Mesenchymal stem cell (in vitro differentiated cells and primary cell): ENCODE results near the gene RTEL1.

Source experiments
- DNase-seq: peaks from one replicate; pipeline ENCODE4 v3.0.0-alpha.2; 2013
- H2AFZ ChIP-seq: one replicate; pipeline ENCODE4 v1.6.1; 2013; ENCODE audit warnings: low read depth, mild to moderate bottlenecking, control low read depth, inconsistent platforms, low read length, moderate library complexity
- H2AK5ac ChIP-seq: 2 replicates; pipeline ENCODE4 v1.6.1; 2013; ENCODE audit warnings: low read length, moderate library complexity, mild to moderate bottlenecking, inconsistent platforms; ENCODE audit not compliant: severe bottlenecking
- H2BK120ac ChIP-seq: one replicate; pipeline ENCODE4 v1.6.1; 2013; ENCODE audit warnings: low read depth, mild to moderate bottlenecking, inconsistent platforms, low read length, moderate library complexity
- H2BK12ac ChIP-seq, 2 experiments: one replicate each; pipeline ENCODE4 v1.6.1; 2013; ENCODE audit warnings: inconsistent platforms in 2 of 2, low read length in 2 of 2, mild to moderate bottlenecking in 2 of 2, moderate library complexity in 2 of 2, control low read depth in 1 of 2
- H2BK15ac ChIP-seq: one replicate; pipeline ENCODE4 v1.6.1; 2013; ENCODE audit warnings: mild to moderate bottlenecking, low read depth, inconsistent platforms; ENCODE audit not compliant: poor library complexity, severe bottlenecking
- H2BK5ac ChIP-seq: 2 replicates; pipeline ENCODE4 v1.6.1; 2013; ENCODE audit warnings: low read depth, mild to moderate bottlenecking, low read length, control low read depth, inconsistent platforms; ENCODE audit not compliant: poor library complexity, severe bottlenecking
- H3K14ac ChIP-seq, 2 experiments: one replicate each; pipeline ENCODE4 v1.6.1; 2013; ENCODE audit warnings: inconsistent platforms in 2 of 2, low read length in 2 of 2, control low read depth in 1 of 2, mild to moderate bottlenecking in 1 of 2, moderate library complexity in 1 of 2
- H3K18ac ChIP-seq, 2 experiments: one replicate each; pipeline ENCODE4 v1.6.1; 2013; ENCODE audit warnings: inconsistent platforms in 2 of 2, low read length in 2 of 2, control low read depth in 1 of 2, low read depth in 1 of 2, mild to moderate bottlenecking in 1 of 2
- H3K23ac ChIP-seq, 2 experiments: one replicate each; pipeline ENCODE4 v1.6.1; 2013; ENCODE audit warnings: inconsistent platforms in 2 of 2, low read length in 2 of 2, mild to moderate bottlenecking in 2 of 2, moderate library complexity in 2 of 2, control low read depth in 1 of 2
- H3K27ac ChIP-seq: 2 replicates; pipeline ENCODE4 v1.5.1; 2013; ENCODE audit warnings: mild to moderate bottlenecking, moderate library complexity, low read length, control low read depth, inconsistent platforms; ENCODE audit not compliant: poor library complexity, severe bottlenecking
- H3K27me3 ChIP-seq, 2 experiments: 2 replicates each; pipeline versions ENCODE4 v1.6.1 to v1.7.0; 2013; ENCODE audit warnings: low read length in 2 of 2, mild to moderate bottlenecking in 2 of 2, moderate library complexity in 2 of 2, control low read depth in 1 of 2, inconsistent platforms in 1 of 2; ENCODE audit not compliant: control insufficient read depth in 1 of 2, insufficient read depth in 1 of 2
- H3K36me3 ChIP-seq, 2 experiments: 2 replicates each; pipeline versions ENCODE4 v1.6.1 to v1.7.0; 2013; ENCODE audit warnings: low read length in 2 of 2, control low read depth in 1 of 2, inconsistent platforms in 1 of 2, low read depth in 1 of 2, mild to moderate bottlenecking in 1 of 2; ENCODE audit not compliant: insufficient read depth in 2 of 2, control insufficient read depth in 1 of 2
- H3K4ac ChIP-seq, 2 experiments: one replicate each; pipeline ENCODE4 v1.6.1; 2013; ENCODE audit warnings: inconsistent platforms in 2 of 2, low read length in 2 of 2, mild to moderate bottlenecking in 2 of 2, moderate library complexity in 2 of 2, control low read depth in 1 of 2, low read depth in 1 of 2
- H3K4me1 ChIP-seq: 2 replicates; pipeline ENCODE4 v1.6.1; 2013; ENCODE audit warnings: low read depth, low read length, control low read depth; ENCODE audit not compliant: control insufficient read depth, insufficient read depth
- H3K4me2 ChIP-seq: 2 replicates; pipeline ENCODE4 v1.6.1; 2013; ENCODE audit warnings: low read length, mild to moderate bottlenecking, inconsistent platforms; ENCODE audit not compliant: poor library complexity, severe bottlenecking
- H3K4me3 ChIP-seq, 2 experiments: 2 replicates each; pipeline versions ENCODE4 v1.5.1 to v1.7.0; 2013; ENCODE audit warnings: low read length in 2 of 2, mild to moderate bottlenecking in 2 of 2, control low read depth in 1 of 2, low read depth in 1 of 2; ENCODE audit not compliant: insufficient read depth in 1 of 2
- H3K79me1 ChIP-seq: replicated peaks from 2 replicates; pipeline ENCODE4 v1.6.1; 2013; ENCODE audit warnings: mild to moderate bottlenecking, control low read depth, low read length, inconsistent platforms; ENCODE audit not compliant: poor library complexity, severe bottlenecking
- H3K9ac ChIP-seq: 2 replicates; pipeline ENCODE4 v1.7.0; 2013; ENCODE audit warnings: mild to moderate bottlenecking, low read length, moderate library complexity
- H3K9me3 ChIP-seq: 2 replicates; pipeline ENCODE4 v1.7.0; 2013; ENCODE audit warnings: mild to moderate bottlenecking, low read length; ENCODE audit not compliant: control insufficient read depth
- H4K8ac ChIP-seq: one replicate; pipeline ENCODE4 v1.6.1; 2013; ENCODE audit warnings: inconsistent platforms, mild to moderate bottlenecking, low read length, moderate library complexity
- H4K91ac ChIP-seq: one replicate; pipeline ENCODE4 v1.6.1; 2013; ENCODE audit warnings: mild to moderate bottlenecking, low read length, inconsistent platforms
- WGBS: methylation state at CpG from one replicate; pipeline ENCODE4 v1.1.7; 2013; ENCODE audit warnings: mixed read lengths; 5-methylcytosine and 5-hydroxymethylcytosine counted together

Gene RTEL1

DNA sequence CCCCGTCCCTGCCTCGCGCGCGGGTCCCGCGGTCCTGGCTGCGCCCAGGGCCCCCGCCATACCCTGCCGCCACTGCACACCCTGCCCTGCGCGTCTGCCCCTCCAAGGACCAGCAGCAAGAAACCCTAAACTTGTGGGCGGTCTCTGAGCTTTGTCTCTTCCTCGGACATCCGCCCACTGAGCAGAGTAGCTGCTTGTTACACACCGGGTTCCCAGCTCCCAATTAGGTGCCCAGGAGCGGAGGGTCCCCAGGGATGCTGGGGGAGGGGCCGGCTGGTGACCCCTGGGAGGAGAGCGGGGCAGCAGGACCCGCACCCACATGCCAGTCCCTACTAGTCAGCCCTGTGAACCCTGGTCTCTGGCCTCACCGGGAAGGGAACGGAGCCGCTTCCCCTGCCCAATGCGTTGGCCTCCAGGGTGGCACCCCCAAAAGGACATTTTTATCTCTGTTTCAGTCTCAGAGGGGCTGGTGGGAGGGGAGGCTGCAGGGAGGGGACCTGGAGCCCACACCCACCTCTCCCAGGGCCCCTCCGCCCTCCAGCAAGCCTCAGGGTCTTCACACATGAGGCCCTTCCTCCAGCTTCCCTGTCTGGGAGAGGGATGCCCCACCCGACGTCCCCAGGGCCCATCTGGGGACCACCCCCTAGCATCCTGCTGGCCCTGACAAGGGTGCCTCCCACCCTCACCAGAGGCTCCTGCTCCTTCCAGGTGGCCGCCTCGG, 15.4 kb upstream of the RTEL1 start:
- H3K9ac ChIP-seq, result no peak overlapping the region
- no peak overlapping the region for H3K23ac ChIP-seq
- 18% methylated on average over 23 of the region's 29 CpGs for WGBS
- no peak for DNase-seq
- H2BK15ac ChIP-seq, result no peak overlapping the region
- H2BK5ac ChIP-seq, result no peak overlapping the region
- H2BK12ac ChIP-seq, result no peak overlapping the region
- H3K4me2 ChIP-seq, result peak overlapping the region; percentile 98
- no peaks in the 10 kb centered on the region for H3K9me3 ChIP-seq
- H3K4me1 ChIP-seq, result peaks cover 20% of the 10 kb centered on the region
- H3K4ac ChIP-seq, result no peak overlapping the region
- H3K4me3 ChIP-seq, result peak overlapping the region; percentile 62 to 71
- H3K18ac ChIP-seq, result no peak overlapping the region
- peaks cover 2% of the 10 kb centered on the region for H3K79me1 ChIP-seq
- H3K36me3 ChIP-seq, result peaks cover 0 to 18% of the 10 kb centered on the region in 2 experiments
- H3K14ac ChIP-seq, result no peak overlapping the region
- no peaks in the 10 kb centered on the region for H3K27me3 ChIP-seq
- no peak overlapping the region for H4K91ac ChIP-seq
- H2AFZ ChIP-seq, result no peak overlapping the region
- peak overlapping the region; percentile 5 for H2BK120ac ChIP-seq
- H3K27ac ChIP-seq, result no peak overlapping the region
- H2AK5ac ChIP-seq, result no peak overlapping the region
- no peak overlapping the region for H4K8ac ChIP-seq

DNA sequence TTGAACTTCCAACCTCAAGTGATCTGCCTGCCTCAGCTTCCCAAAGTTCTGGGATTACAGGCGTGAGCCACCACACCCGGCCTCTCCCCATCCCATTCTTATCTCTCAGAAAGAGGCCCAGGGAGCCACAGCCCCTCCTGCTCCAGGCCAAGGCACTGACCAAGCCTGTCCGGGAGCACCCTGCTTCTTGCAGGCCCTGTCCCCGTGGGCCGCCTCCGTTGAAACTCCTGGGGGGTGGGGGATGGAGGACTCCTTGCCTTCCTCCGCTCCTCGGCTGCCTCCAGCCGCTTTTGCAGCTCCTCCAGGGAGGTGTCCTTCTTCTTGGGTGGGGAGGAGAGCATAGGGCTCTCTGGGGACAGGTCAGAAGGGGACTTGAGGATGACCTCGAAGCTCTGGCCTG, 14.6 kb upstream of the RTEL1 start:
- DNase-seq, result no peak
- Histone ChIP-seq H4K8ac (no peak overlapping the region), H3K27me3 (no peaks in the 10 kb centered on the region), H3K79me1 (peaks cover 5% of the 10 kb centered on the region), H4K91ac (no peak overlapping the region), H3K9ac (no peak overlapping the region), H3K9me3 (no peaks in the 10 kb centered on the region), H3K18ac (no peak overlapping the region), H2AFZ (no peak overlapping the region), H3K4me3 (no peak overlapping the region), H3K4me2 (no peak overlapping the region), H3K4ac (no peak overlapping the region), H2BK15ac (no peak overlapping the region), H3K27ac (no peak overlapping the region), H2BK120ac (no peak overlapping the region), H3K36me3 (peaks cover 0 to 22% of the 10 kb centered on the region in 2 experiments), H3K4me1 (peaks cover 20% of the 10 kb centered on the region), H2AK5ac (no peak overlapping the region), H3K14ac (no peak overlapping the region), H2BK12ac (no peak overlapping the region), H3K23ac (no peak overlapping the region), H2BK5ac (no peak overlapping the region)
- WGBS, result 84% methylated on average over 7 of the region's 10 CpGs

DNA sequence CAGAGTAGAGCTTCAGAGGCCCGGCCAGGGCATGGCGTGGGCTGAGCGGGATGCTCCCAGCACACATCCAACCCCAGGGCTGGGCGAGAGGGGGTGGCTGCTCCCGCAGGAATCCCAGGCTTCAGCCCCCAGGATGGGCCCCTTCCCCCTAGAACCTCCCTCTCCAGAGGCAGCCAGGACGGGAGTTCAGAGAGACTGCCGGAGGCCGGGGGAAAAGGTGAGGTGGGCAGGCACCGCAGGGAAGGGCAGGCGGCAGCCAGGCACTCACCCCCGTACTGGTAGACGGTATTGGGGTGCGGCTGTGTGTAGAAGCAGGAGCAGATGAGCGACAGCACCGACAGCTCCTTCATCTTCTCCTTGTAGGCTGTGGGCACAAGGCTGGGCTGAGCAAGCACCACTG, 14.2 kb upstream of the RTEL1 start:
- Histone ChIP-seq H3K27ac (no peak overlapping the region), H3K9ac (no peak overlapping the region), H2AK5ac (no peak overlapping the region), H2BK15ac (no peak overlapping the region), H3K4me1 (peaks cover 20% of the 10 kb centered on the region), H4K91ac (no peak overlapping the region), H3K27me3 (no peaks in the 10 kb centered on the region), H3K79me1 (peaks cover 5% of the 10 kb centered on the region), H2BK5ac (no peak overlapping the region), H3K4me2 (no peak overlapping the region), H3K4me3 (no peak overlapping the region), H2AFZ (no peak overlapping the region), H3K9me3 (no peaks in the 10 kb centered on the region), H2BK12ac (no peak overlapping the region), H3K14ac (no peak overlapping the region), H3K23ac (no peak overlapping the region), H2BK120ac (no peak overlapping the region), H4K8ac (no peak overlapping the region), H3K18ac (no peak overlapping the region), H3K36me3 (peaks cover 0 to 22% of the 10 kb centered on the region in 2 experiments), H3K4ac (no peak overlapping the region)
- WGBS, result 99% methylated on average over 12 of the region's 15 CpGs
- no peak for DNase-seq

DNA sequence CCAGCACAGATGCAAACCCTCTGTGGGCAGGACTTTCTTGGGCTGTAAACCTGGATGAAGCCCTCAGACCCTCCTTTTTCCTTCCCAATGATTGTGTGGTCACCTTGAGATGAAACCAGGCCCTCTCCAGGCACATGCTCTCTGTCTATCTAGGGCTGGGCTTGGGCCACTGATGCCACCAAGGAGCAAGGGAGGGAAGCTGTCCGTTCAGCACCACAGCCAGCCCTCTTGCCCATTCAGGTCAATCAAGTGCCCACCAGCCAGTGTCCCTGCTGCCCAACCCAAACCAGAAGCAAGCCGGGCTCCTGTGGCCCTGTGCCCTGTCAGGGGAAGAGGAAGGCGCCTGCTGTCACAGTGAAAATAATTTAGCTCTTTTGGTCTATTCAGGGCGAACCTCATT, 12.9 kb upstream of the RTEL1 start:
- no peak overlapping the region for H2BK12ac ChIP-seq
- peaks cover 19% of the 10 kb centered on the region for H3K4me1 ChIP-seq
- H3K27ac ChIP-seq, result no peak overlapping the region
- no peak overlapping the region for H2BK120ac ChIP-seq
- no peak overlapping the region for H3K4me3 ChIP-seq
- H3K9ac ChIP-seq, result no peak overlapping the region
- no peak overlapping the region for H4K91ac ChIP-seq
- no peak for DNase-seq
- no peak overlapping the region for H4K8ac ChIP-seq
- H3K27me3 ChIP-seq, result no peaks in the 10 kb centered on the region
- H2BK5ac ChIP-seq, result no peak overlapping the region
- no peak overlapping the region for H3K23ac ChIP-seq
- no peak overlapping the region for H3K18ac ChIP-seq
- H3K9me3 ChIP-seq, result no peaks in the 10 kb centered on the region
- no peak overlapping the region for H2BK15ac ChIP-seq
- no peak overlapping the region for H3K4me2 ChIP-seq
- no peak overlapping the region for H3K4ac ChIP-seq
- no peak overlapping the region for H2AFZ ChIP-seq
- no peak overlapping the region for H3K14ac ChIP-seq
- H3K79me1 ChIP-seq, result peaks cover 5% of the 10 kb centered on the region
- no peak overlapping the region for H2AK5ac ChIP-seq
- H3K36me3 ChIP-seq, result peaks cover 0 to 17% of the 10 kb centered on the region in 2 experiments
- WGBS, result 79% methylated on average over 4 of the region's 4 CpGs
